SU-DHL-6 (cell line): ENCODE measurements around the gene BLTP3B.

Experiments
- H2AFZ ChIP-seq: fragments of 200-600 bp; sonication (generic); 2 replicates; pipeline ENCODE4 v1.6.1; 2014; ENCODE audit warnings: low read depth, mild to moderate bottlenecking, moderate library complexity, mixed read lengths, antibody characterized with exemption, low read length; ENCODE audit not compliant: severe bottlenecking
- H3F3A ChIP-seq: fragments of 200-600 bp; shearing (Covaris generic); 2 replicates; pipeline ENCODE4 v1.6.0; 2016; ENCODE audit warnings: antibody characterized with exemption, mild to moderate bottlenecking; ENCODE audit not compliant: insufficient read depth
- H3K27ac ChIP-seq: fragments of 200-600 bp; sonication (generic); 2 replicates; pipeline ENCODE4 v1.5.1; 2016; ENCODE audit warnings: low read depth, mild to moderate bottlenecking, low read length, moderate library complexity, mixed read lengths
- H3K27me3 ChIP-seq: fragments of 200-600 bp; sonication (generic), shearing (Covaris generic); 2 replicates; pipeline ENCODE4 v1.6.0; 2014; ENCODE audit warnings: mild to moderate bottlenecking, low read length
- H3K36me3 ChIP-seq: fragments of 200-600 bp; sonication (generic); 2 replicates; pipeline ENCODE4 v1.6.1; 2014; ENCODE audit warnings: mild to moderate bottlenecking, low read length, mixed read lengths
- H3K4me2 ChIP-seq: fragments of 300-600, 200-600 bp; shearing (Covaris generic), sonication (generic); 2 replicates; pipeline ENCODE4 v1.6.0; 2014; ENCODE audit warnings: low read length, low read depth, mild to moderate bottlenecking; ENCODE audit not compliant: poor library complexity, severe bottlenecking
- H3K4me3 ChIP-seq: fragments of 200-600 bp; sonication (generic); 2 replicates; pipeline ENCODE4 v1.5.1; 2014; ENCODE audit warnings: antibody characterized with exemption, low read length, mild to moderate bottlenecking, mixed read lengths; ENCODE audit not compliant: insufficient read depth, poor library complexity, severe bottlenecking
- H3K79me2 ChIP-seq: fragments of 200-600 bp; sonication (generic); 2 replicates; pipeline ENCODE4 v1.6.1; 2014; ENCODE audit warnings: mild to moderate bottlenecking, low read length, moderate library complexity; ENCODE audit not compliant: insufficient read depth
- H3K9ac ChIP-seq: fragments of 200-600 bp; sonication (generic); 2 replicates; pipeline ENCODE4 v1.7.0; 2014; ENCODE audit warnings: mild to moderate bottlenecking, low read length
- H3K9me2 ChIP-seq: fragments of 200-600 bp; sonication (generic); replicated peaks from 2 replicates; pipeline ENCODE4 v1.6.1; 2014; ENCODE audit warnings: low read length; ENCODE audit not compliant: insufficient read depth
- H3K9me3 ChIP-seq: fragments of 200-600 bp; sonication (generic); 2 replicates; pipeline ENCODE4 v1.6.1; 2014; ENCODE audit warnings: low read length, mixed read lengths; ENCODE audit not compliant: insufficient read depth
- H4K20me1 ChIP-seq: fragments of 200-600 bp; sonication (generic); 2 replicates; pipeline ENCODE4 v1.6.1; 2014; ENCODE audit warnings: low read depth, mild to moderate bottlenecking, antibody characterized with exemption, low read length, moderate library complexity, mixed read lengths
- CTCF ChIP-seq: fragments of 200-600 bp; sonication (generic); IDR thresholded peaks from one replicate; pipeline ENCODE4 v1.5.1; 2017; ENCODE audit warnings: antibody characterized with exemption, mild to moderate bottlenecking, low read length, moderate library complexity; ENCODE audit not compliant: insufficient read depth, poor library complexity, severe bottlenecking
- EZH2phosphoT487 ChIP-seq: fragments of 200-600 bp; sonication (generic), shearing (Covaris generic); conservative IDR thresholded peaks from 2 replicates; pipeline ENCODE4 v1.6.1; 2018; ENCODE audit warnings: mild to moderate bottlenecking, antibody characterized with exemption, low read length, moderate library complexity, mixed read lengths

BLTP3B gene

GRCh38 chr12:100166232-100166631 lies 23.6 kb upstream of the BLTP3B start:
- Histone ChIP-seq H3F3A (no peaks in the 10 kb centered on the region), H3K4me3 (no peak overlapping the region), H3K27ac (no peak overlapping the region), H3K9me3 (no peaks in the 10 kb centered on the region), H4K20me1 (no peaks in the 10 kb centered on the region), H3K9me2 (no peaks in the 10 kb centered on the region), H3K79me2 (no peaks in the 10 kb centered on the region), H3K4me2 (no peak overlapping the region), H2AFZ (no peak overlapping the region), H3K27me3 (no peaks in the 10 kb centered on the region), H3K9ac (no peak overlapping the region), H3K36me3 (no peaks in the 10 kb centered on the region)
- TF ChIP-seq CTCF (no peak), EZH2phosphoT487 (no peak)

GRCh38 chr12:100165356-100165755 lies 22.7 kb upstream of the BLTP3B start:
- Histone ChIP-seq H3K36me3 (no peaks in the 10 kb centered on the region), H3K27ac (no peak overlapping the region), H3F3A (no peaks in the 10 kb centered on the region), H3K9me2 (no peaks in the 10 kb centered on the region), H3K79me2 (no peaks in the 10 kb centered on the region), H4K20me1 (no peaks in the 10 kb centered on the region), H3K9me3 (no peaks in the 10 kb centered on the region), H2AFZ (no peak overlapping the region), H3K9ac (no peak overlapping the region), H3K4me3 (no peak overlapping the region), H3K4me2 (no peak overlapping the region), H3K27me3 (no peaks in the 10 kb centered on the region)
- TF ChIP-seq CTCF: no peak
- no peak for TF ChIP-seq EZH2phosphoT487

GRCh38 chr12:100164153-100164704 lies 21.6 kb upstream of the BLTP3B start:
- H3K27me3 ChIP-seq: no peaks in the 10 kb centered on the region
- no peaks in the 10 kb centered on the region for H4K20me1 ChIP-seq
- H3K9me2 ChIP-seq: no peaks in the 10 kb centered on the region
- TF ChIP-seq EZH2phosphoT487 (no peak), CTCF (no peak)
- H2AFZ ChIP-seq: no peak overlapping the region
- no peak overlapping the region for H3K4me2 ChIP-seq
- H3K9me3 ChIP-seq: no peaks in the 10 kb centered on the region
- no peaks in the 10 kb centered on the region for H3F3A ChIP-seq
- H3K27ac ChIP-seq: no peak overlapping the region
- H3K4me3 ChIP-seq: no peak overlapping the region
- H3K36me3 ChIP-seq: no peaks in the 10 kb centered on the region
- no peak overlapping the region for H3K9ac ChIP-seq
- no peaks in the 10 kb centered on the region for H3K79me2 ChIP-seq
